Gastrocnemius medialis (tissue), 4 donors: ENCODE data around the gene TARBP2. TPM values are rescaled to one million over a fixed set of nuclear protein-coding genes. Genes with fewer than 3 reads are reported as not detected.
A peak's percentile ranks its signal among the peaks of the same experiment; 100 is the strongest.

ENCODE experiments used
- ATAC-seq, 2 donors: fragments of 150-250 bp; one replicate each; pipeline ENCODE4 v1.9.1; 2016
- DNase-seq, 2 donors: peaks; one replicate each; pipeline ENCODE4 v3.0.0-alpha.2; 2019
- H3K27ac ChIP-seq, 4 donors: fragments of 200-600 bp; sonication (generic); 1 replicate in 1 of 4; 2 replicates in 3 of 4; pipeline ENCODE4 v1.5.1; 2016 to 2018; ENCODE audit warnings: mild to moderate bottlenecking in 2 of 4, moderate library complexity in 1 of 4
- H3K27me3 ChIP-seq, 3 donors: fragments of 200-600 bp; sonication (generic) in 2 of 3; 1 replicate in 1 of 3; 2 replicates in 2 of 3; pipeline versions ENCODE4 v1.5.1 to v1.6.0; 2016 to 2019; ENCODE audit warnings: mild to moderate bottlenecking in 1 of 3, moderate library complexity in 1 of 3
- H3K36me3 ChIP-seq, 2 donors: fragments of 200-600 bp; sonication (generic) in 1 of 2; one replicate each; pipeline ENCODE4 v1.5.1; 2017 to 2018
- H3K4me1 ChIP-seq, 2 donors: fragments of 200-600 bp; sonication (generic) in 1 of 2; one replicate each; pipeline ENCODE4 v1.5.1; 2016 to 2017; ENCODE audit warnings: mild to moderate bottlenecking in 2 of 2
- H3K4me3 ChIP-seq, 4 donors: fragments of 200-600 bp; sonication (generic) in 3 of 4; 1 replicate in 1 of 4; 2 replicates in 3 of 4; pipeline ENCODE4 v1.5.1; 2016 to 2019; ENCODE audit warnings: mild to moderate bottlenecking in 2 of 4
- H3K9me3 ChIP-seq, 3 donors: fragments of 200-600 bp; sonication (generic) in 2 of 3; 1 replicate in 1 of 3; 2 replicates in 2 of 3; pipeline ENCODE4 v1.5.1; 2016 to 2019
- POLR2A ChIP-seq, 2 donors: fragments of 450-650 bp; IDR thresholded peaks; one replicate each; pipeline ENCODE4 v1.6.1; 2017; ENCODE audit warnings: antibody characterized with exemption in 2 of 2, mild to moderate bottlenecking in 2 of 2, moderate library complexity in 2 of 2
- in situ Hi-C, 4 donors: fragments of 200-750 bp; cut with MboI; loops; one replicate each; pipeline versions ENCODE4 v1.15.0 to v1.8.0; 2017; ENCODE audit warnings: low sequenced_read_pairs in 4 of 4
- intact Hi-C: fragments of 100-400 bp; cut with DNase I; formaldehyde crosslinking; loops from one replicate; pipeline ENCODE4 v1.15.1; 2023; ENCODE audit warnings: low total_unique reads
- total RNA-seq, 4 donors: library from RNA; depleted of rRNA; stranded (reverse); fragments of >200 nt; gene quantifications; one replicate each; pipeline versions ENCODE4 v1.1.0 to v1.2.3, GENCODE V29; 2016
- TF ChIP-seq, protein P1 (sequence below), 5 experiments: fragments of 450-650 bp in 3 of 5; fragments of 200-600 bp in 2 of 5; sonication (generic) in 2 of 5; IDR thresholded peaks in 4 of 5; conservative IDR thresholded peaks in 1 of 5; 1 replicate in 4 of 5; 2 replicates in 1 of 5; pipeline ENCODE4 v1.5.1; 2016 to 2019; ENCODE audit warnings: antibody characterized with exemption in 5 of 5, mild to moderate bottlenecking in 3 of 5, moderate library complexity in 3 of 5

Gene TARBP2
- total RNA-seq: 10 to 100 TPM in 2 of 4 donors, 1 to 10 TPM in 2; 6.8 to 17.4 (median 11.6) TPM

- H3K4me1 ChIP-seq: peaks cover 24 to 25% of the 10 kb centered on the region in 2 donors
- H3K36me3 ChIP-seq: peaks cover 0 to 5% of the 10 kb centered on the region in 2 donors
- ATAC-seq (peak; percentile 89 to 93), DNase-seq (peak; percentile 99)
- intact Hi-C loops: loop anchor here (1.0 to 5.0 kb wide), 5 partner anchors 49 to 284 kb away; partner anchors contain the start of genes PCBP2, PRR13 and SP1
- in situ Hi-C loops: loop anchor here in 2 of 4 donors (10.0 kb wide), 2 partner anchors 56 to 176 kb away; partner anchors contain the start of genes AAAS (in 1 of the 2) and PRR13 (in 1 of the 2)
- peak within 1 kb of the TSS; percentile 73 to 84 (median 82) for H3K4me3 ChIP-seq
- no peaks in the 10 kb centered on the region for H3K9me3 ChIP-seq
- H3K27ac ChIP-seq: peak within 1 kb of the TSS; percentile 90 to 97 (median 92)
- TF ChIP-seq, protein P1, sequence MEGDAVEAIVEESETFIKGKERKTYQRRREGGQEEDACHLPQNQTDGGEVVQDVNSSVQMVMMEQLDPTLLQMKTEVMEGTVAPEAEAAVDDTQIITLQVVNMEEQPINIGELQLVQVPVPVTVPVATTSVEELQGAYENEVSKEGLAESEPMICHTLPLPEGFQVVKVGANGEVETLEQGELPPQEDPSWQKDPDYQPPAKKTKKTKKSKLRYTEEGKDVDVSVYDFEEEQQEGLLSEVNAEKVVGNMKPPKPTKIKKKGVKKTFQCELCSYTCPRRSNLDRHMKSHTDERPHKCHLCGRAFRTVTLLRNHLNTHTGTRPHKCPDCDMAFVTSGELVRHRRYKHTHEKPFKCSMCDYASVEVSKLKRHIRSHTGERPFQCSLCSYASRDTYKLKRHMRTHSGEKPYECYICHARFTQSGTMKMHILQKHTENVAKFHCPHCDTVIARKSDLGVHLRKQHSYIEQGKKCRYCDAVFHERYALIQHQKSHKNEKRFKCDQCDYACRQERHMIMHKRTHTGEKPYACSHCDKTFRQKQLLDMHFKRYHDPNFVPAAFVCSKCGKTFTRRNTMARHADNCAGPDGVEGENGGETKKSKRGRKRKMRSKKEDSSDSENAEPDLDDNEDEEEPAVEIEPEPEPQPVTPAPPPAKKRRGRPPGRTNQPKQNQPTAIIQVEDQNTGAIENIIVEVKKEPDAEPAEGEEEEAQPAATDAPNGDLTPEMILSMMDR (IDR thresholded peaks at IDR 0.05 in 4 of 5, conservative IDR thresholded peaks at IDR 0.05 in 1 of 5): peak in 1 of 5 experiments; percentile 25
- peak; percentile 47 to 68 for TF ChIP-seq POLR2A (IDR thresholded peaks at IDR 0.05)
- H3K27me3 ChIP-seq: no peaks in the 10 kb centered on the region
Observed at GRCh38 chr12:53500776-53501614, at the start of gene TARBP2. Gene TARBP2, plus strand, starts transcription at chr12:53501283. Its CDS starts 126 bp downstream, at chr12:53501409.

DNA sequence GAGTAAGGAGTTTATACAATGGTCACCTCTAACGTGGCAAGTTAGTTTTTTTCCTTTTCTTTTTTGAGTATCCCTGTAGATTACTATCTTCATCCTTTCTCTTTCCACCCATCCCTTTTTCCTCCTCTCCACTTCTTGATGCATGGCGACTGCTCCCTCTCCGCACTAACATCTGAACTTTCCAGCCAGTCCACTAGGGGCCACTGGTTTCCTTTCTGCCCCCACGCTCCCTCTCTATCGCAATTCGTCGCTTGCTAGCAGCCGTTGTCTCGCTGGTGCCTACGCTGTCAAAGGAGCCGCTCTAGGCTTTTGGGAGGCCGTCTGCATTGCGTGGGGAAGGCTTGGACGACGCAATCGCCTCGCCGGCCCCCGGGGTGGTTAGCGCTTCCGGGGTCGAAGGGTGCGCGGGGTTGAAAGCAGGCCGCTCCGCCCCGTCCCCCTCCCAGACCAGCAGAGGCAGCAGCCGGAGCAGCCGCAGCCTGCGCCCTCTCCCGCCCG lies 49.4 kb upstream of the TARBP2 start, which contains the start of gene PCBP2:
TSS of gene PCBP2 (plus strand) at position 442 of the 498 bp plus-strand sequence. CDS start 2,699 bp downstream, outside the sequence.
- peaks cover 28 to 33% of the 10 kb centered on the region in 2 donors for H3K4me1 ChIP-seq
- H3K36me3 ChIP-seq: peaks cover 0 to 31% of the 10 kb centered on the region in 2 donors
- TF ChIP-seq, protein P1 (IDR thresholded peaks at IDR 0.05 in 4 of 5, conservative IDR thresholded peaks at IDR 0.05 in 1 of 5): peak; percentile 89 to 94 (median 93)
- peak; percentile 80 to 83 for TF ChIP-seq POLR2A (IDR thresholded peaks at IDR 0.05)
- H3K27ac ChIP-seq: peak within 1 kb of the TSS; percentile 92 to 98 (median 98)
- ATAC-seq (peak; percentile 97 to 98), DNase-seq (peak; percentile 98 to 99)
- H3K27me3 ChIP-seq: no peaks in the 10 kb centered on the region
- in situ Hi-C loops: no loop called here
- no peaks in the 10 kb centered on the region for H3K9me3 ChIP-seq
- intact Hi-C loops: loop anchor here (1.0 to 10.0 kb wide), 6 partner anchors 10 to 397 kb away; partner anchors contain the start of genes ATF7, PRR13, TARBP2 and TNS2
- peak within 1 kb of the TSS; percentile 73 to 90 (median 80) for H3K4me3 ChIP-seq

- in situ Hi-C loops: no loop called here
- Histone ChIP-seq H3K4me1 (peaks cover 28 to 33% of the 10 kb centered on the region in 2 donors), H3K36me3 (peaks cover 1 to 36% of the 10 kb centered on the region in 2 donors), H3K27me3 (no peaks in the 10 kb centered on the region), H3K4me3 (peak overlapping the region; percentile 73 to 90 (median 80)), H3K9me3 (no peaks in the 10 kb centered on the region), H3K27ac (peak overlapping the region; percentile 92 to 98 (median 98))
- DNase-seq (peak; percentile 76 to 88), ATAC-seq (peak; percentile 68 to 72)
- intact Hi-C loops: loop anchor here (1.0 to 10.0 kb wide), 4 partner anchors 26 to 398 kb away; partner anchors contain the start of genes TARBP2 and TNS2
- TF ChIP-seq POLR2A (IDR thresholded peaks at IDR 0.05): peak; percentile 11 to 32
- TF ChIP-seq, protein P1 (IDR thresholded peaks at IDR 0.05 in 4 of 5, conservative IDR thresholded peaks at IDR 0.05 in 1 of 5): peak in 3 of 5 experiments; percentile 36 to 54 (median 39)
Observed at GRCh38 chr12:53452159-53453077, 48.7 kb upstream of the TARBP2 start.
